ENCODE measurements around the gene CYS1.

The CYS1 gene

GRCh38 chr2:10071176-10071575 is 9.0 kb downstream of the CYS1 start:
- no peak for DNase-seq

GRCh38 chr2:10067881-10068280 is 12.3 kb downstream of the CYS1 start:
- DNase-seq = no peak

GRCh38 chr2:10067330-10067729 is 12.9 kb downstream of the CYS1 start:
- no peak for DNase-seq

GRCh38 chr2:10065773-10066055 is 14.5 kb downstream of the CYS1 start:
- DNase-seq = no peak

- no peak for DNase-seq
Observed at GRCh38 chr2:10064932-10065772, 15.1 kb downstream of the CYS1 start.

- no peak for DNase-seq
Observed at GRCh38 chr2:10063566-10063965, 16.6 kb downstream of the CYS1 start.

- DNase-seq = no peak
Observed at GRCh38 chr2:10062931-10063365, 17.3 kb downstream of the CYS1 start.

GRCh38 chr2:10061221-10061925 is 18.8 kb downstream of the CYS1 start:
- no peak for DNase-seq

GRCh38 chr2:10059552-10060335 is 20.5 kb downstream of the CYS1 start:
- no peak for DNase-seq

GRCh38 chr2:10059016-10059351 is 21.2 kb downstream of the CYS1 start:
- no peak for DNase-seq

GRCh38 chr2:10058251-10059015 is 21.8 kb downstream of the CYS1 start:
- no peak for DNase-seq

GRCh38 chr2:10057231-10058107 is 22.7 kb downstream of the CYS1 start:
- DNase-seq = no peak

GRCh38 chr2:10056439-10056838 is 23.8 kb downstream of the CYS1 start:
- no peak for DNase-seq

- no peak for DNase-seq
Observed at GRCh38 chr2:10054976-10055375, 25.2 kb downstream of the CYS1 start.

GRCh38 chr2:10054424-10054823 is 25.8 kb downstream of the CYS1 start:
- DNase-seq = no peak

- no peak for DNase-seq
Observed at GRCh38 chr2:10053351-10053750, 26.9 kb downstream of the CYS1 start.

- no peak for DNase-seq
Observed at GRCh38 chr2:10052216-10052615, 28.0 kb downstream of the CYS1 start.

- peak; percentile 33 for DNase-seq
Observed at GRCh38 chr2:10048501-10049171, 31.6 kb downstream of the CYS1 start.

- DNase-seq = no peak
Observed at GRCh38 chr2:10047616-10048500, 32.4 kb downstream of the CYS1 start.

- DNase-seq = no peak
Observed at GRCh38 chr2:10046931-10047330, 33.3 kb downstream of the CYS1 start.

All from CD4-positive, alpha-beta T cell treated with Interleukin-6 for 4 hours (primary cell).